Common myeloid progenitor, CD34-positive (primary cell): ENCODE measurements around the gene LYST.
"Not testable (repeated sequence)": the region's sequence is repeated elsewhere in the genome, so short reads cannot be mapped to it uniquely, and the experiment has no call there.

Experiments
- CTCF ChIA-PET: fragments of 350-600 bp; sonication (Branson Sonifier 250); formaldehyde crosslinking; loops from one replicate; lab custom pipeline; 2021; ENCODE audit warnings: antibody characterized with exemption; lab: Charles Lee
- POLR2A ChIA-PET: fragments of 350-600 bp; sonication (Branson Sonifier 250); formaldehyde crosslinking; loops from one replicate; lab custom pipeline; 2021; ENCODE audit warnings: antibody characterized with exemption; lab: Charles Lee
- DNase-seq, 3 donors: peaks; one replicate each; pipeline versions ENCODE4 v3.0.0 to v3.0.0-alpha.2; 2013
- H3K27ac ChIP-seq, 2 experiments: 1 replicate in 1 of 2; 2 replicates in 1 of 2; pipeline ENCODE4 v1.7.0; 2013; ENCODE audit warnings: inconsistent platforms in 2 of 2, low read length in 2 of 2, mild to moderate bottlenecking in 2 of 2, low read depth in 1 of 2, moderate library complexity in 1 of 2; ENCODE audit not compliant: severe bottlenecking in 2 of 2, insufficient read depth in 1 of 2, poor library complexity in 1 of 2
- H3K27me3 ChIP-seq, 5 experiments: replicated peaks in 2 of 5; 1 replicate in 3 of 5; 2 replicates in 2 of 5; pipeline versions ENCODE4 v1.6.1 to v1.7.0; 2013; ENCODE audit warnings: low read length in 4 of 5, mild to moderate bottlenecking in 2 of 5, moderate library complexity in 2 of 5, inconsistent platforms in 1 of 5; ENCODE audit not compliant: insufficient read depth in 5 of 5, control insufficient read depth in 4 of 5
- H3K36me3 ChIP-seq, 4 experiments: 1 replicate in 2 of 4; 2 replicates in 2 of 4; pipeline versions ENCODE4 v1.6.1 to v1.7.0; 2013; ENCODE audit warnings: low read length in 3 of 4, control low read depth in 1 of 4, mild to moderate bottlenecking in 1 of 4; ENCODE audit not compliant: control insufficient read depth in 4 of 4, insufficient read depth in 4 of 4
- H3K4me1 ChIP-seq, 4 experiments: 1 replicate in 3 of 4; 2 replicates in 1 of 4; pipeline versions ENCODE4 v1.6.1 to v1.7.1; 2013; ENCODE audit warnings: low read length in 3 of 4, mild to moderate bottlenecking in 3 of 4, control low read depth in 1 of 4, inconsistent platforms in 1 of 4, moderate library complexity in 1 of 4; ENCODE audit not compliant: control insufficient read depth in 4 of 4, insufficient read depth in 4 of 4; ENCODE audit errors: control extremely low read depth in 1 of 4
- H3K4me3 ChIP-seq, 7 experiments: 1 replicate in 4 of 7; 2 replicates in 3 of 7; pipeline versions ENCODE4 v1.5.1 to v1.7.0; 2013; ENCODE audit warnings: mild to moderate bottlenecking in 7 of 7, low read length in 6 of 7, moderate library complexity in 6 of 7, inconsistent platforms in 2 of 7, low read depth in 2 of 7, control low read depth in 1 of 7; ENCODE audit not compliant: insufficient read depth in 4 of 7, control insufficient read depth in 1 of 7; ENCODE audit errors: extremely low read depth in 1 of 7
- H3K9me3 ChIP-seq, 5 experiments: 1 replicate in 4 of 5; 2 replicates in 1 of 5; pipeline versions ENCODE4 v1.6.1 to v1.7.1; 2013; ENCODE audit warnings: low read length in 4 of 5, mild to moderate bottlenecking in 2 of 5, inconsistent platforms in 1 of 5, low read depth in 1 of 5, moderate library complexity in 1 of 5; ENCODE audit not compliant: control insufficient read depth in 4 of 5, insufficient read depth in 2 of 5; ENCODE audit errors: control extremely low read depth in 1 of 5
- WGBS: methylation state at CpG from one replicate; pipeline ENCODE4 v1.1.5; 2013; ENCODE audit not compliant: insufficient coverage; 5-methylcytosine and 5-hydroxymethylcytosine counted together

Gene LYST

DNA sequence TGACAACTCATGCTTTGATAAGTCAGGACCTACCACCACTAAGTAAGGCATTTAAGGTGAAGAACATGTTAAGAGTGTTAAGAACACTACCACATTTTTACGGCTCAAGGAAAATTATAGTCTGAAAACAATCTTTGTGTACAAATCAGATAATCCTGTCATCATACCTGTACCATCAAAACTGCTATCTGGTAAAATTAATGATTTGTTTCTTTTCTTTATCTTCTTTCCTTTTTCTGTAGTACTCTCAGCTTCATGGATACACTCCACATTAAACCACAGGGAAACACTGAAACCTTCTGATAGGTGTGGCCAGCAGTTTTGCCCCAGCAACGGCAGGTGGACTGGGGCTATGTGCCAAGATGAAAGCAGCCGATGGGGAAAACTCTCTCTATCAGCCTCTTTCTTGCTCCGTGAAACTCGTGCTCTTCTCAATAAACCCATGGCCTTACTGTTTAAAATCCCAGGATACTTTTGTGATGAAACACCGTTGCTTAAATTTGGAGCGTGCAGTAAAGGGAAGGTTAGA lies 75.1 kb downstream of the LYST start:
- no peak overlapping the region for H3K27ac ChIP-seq
- POLR2A ChIA-PET: no interaction called here

DNA sequence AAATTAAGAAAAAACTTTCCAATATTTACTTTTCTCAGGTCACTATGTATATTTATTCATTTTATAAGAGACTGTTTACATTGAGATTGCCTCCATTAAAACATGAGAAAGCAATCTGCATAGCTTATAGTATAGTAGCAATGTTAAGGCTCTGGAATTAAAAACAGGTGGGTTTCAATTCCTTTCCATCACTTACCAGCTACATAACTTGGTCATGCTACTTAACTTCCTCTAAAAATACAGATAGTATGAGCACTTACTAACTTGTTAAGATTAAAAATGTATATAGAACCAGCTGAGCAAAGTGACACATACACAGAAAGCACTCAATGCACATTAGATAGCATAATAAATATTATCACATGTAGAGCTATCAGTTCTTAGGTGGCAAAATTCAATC lies 76.6 kb downstream of the LYST start:
- peaks cover 0 to 2% (median 0%) of the 10 kb centered on the region in 5 experiments for H3K9me3 ChIP-seq
- no peak overlapping the region for H3K27ac ChIP-seq
- no peak overlapping the region for H3K4me3 ChIP-seq
- ChIA-PET POLR2A (no interaction called here), CTCF (no interaction called here)
- H3K27me3 ChIP-seq: no peaks in the 10 kb centered on the region
- no peak for DNase-seq
- no peaks in the 10 kb centered on the region for H3K4me1 ChIP-seq
- H3K36me3 ChIP-seq: peaks cover 3 to 13% (median 4%) of the 10 kb centered on the region in 4 experiments

More for the DNA sequence above, 75.1 kb downstream of the LYST start:
- H3K9me3 ChIP-seq: peaks cover 0 to 11% (median 1%) of the 10 kb centered on the region in 5 experiments
- CTCF ChIA-PET: interaction anchor here (0.6 to 3.3 kb wide), 2 partner anchors 8 to 10 kb away, joined by 3 to 25 read pairs; no protein-coding TSS in a partner anchor
- no peak for DNase-seq
- peaks cover 3 to 20% (median 4%) of the 10 kb centered on the region in 4 experiments for H3K36me3 ChIP-seq
- no peaks in the 10 kb centered on the region for H3K27me3 ChIP-seq
- no peak overlapping the region for H3K4me3 ChIP-seq
- 100% methylated on average over 4 of the region's 7 CpGs for WGBS
- H3K4me1 ChIP-seq: no peaks in the 10 kb centered on the region

DNA sequence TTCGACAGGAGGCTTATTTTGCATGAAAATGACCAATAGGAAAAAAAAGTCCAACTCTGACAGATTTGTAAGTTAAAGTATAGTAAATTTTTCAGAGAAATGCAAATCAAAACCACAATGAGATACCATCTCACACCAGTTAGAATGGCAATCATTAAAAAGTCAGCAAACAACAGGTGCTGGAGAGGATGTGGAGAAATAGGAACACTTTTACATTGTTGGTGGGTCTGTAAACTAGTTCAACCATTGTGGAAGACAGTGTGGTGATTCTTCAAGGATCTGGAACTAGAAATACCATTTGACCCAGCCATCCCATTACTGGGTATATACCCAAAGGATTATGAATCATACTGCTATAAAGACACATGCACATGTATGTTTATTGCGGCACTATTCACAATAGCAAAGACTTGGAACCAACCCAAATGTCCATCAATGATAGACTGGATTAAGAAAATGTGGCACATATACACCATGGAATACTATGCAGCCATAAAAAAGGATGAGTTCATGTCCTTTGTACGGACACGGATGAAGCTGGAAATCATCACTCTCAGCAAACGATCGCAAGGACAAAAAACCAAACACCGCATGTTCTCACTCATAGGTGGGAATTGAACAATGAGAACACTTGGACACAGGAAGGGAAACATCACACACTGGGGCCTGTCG lies 80.3 kb downstream of the LYST start:
- POLR2A ChIA-PET, H3K4me3 ChIP-seq, H3K4me1 ChIP-seq, DNase-seq, H3K27ac ChIP-seq, H3K27me3 ChIP-seq, H3K36me3 ChIP-seq, H3K9me3 ChIP-seq: not testable (repeated sequence)
- WGBS: no CpG with 5 or more reads among the region's 8 CpGs
- CTCF ChIA-PET: interaction anchor here (1.2 kb wide), 1 partner anchor 273 kb away, joined by 3 read pairs; no protein-coding TSS in a partner anchor

DNA sequence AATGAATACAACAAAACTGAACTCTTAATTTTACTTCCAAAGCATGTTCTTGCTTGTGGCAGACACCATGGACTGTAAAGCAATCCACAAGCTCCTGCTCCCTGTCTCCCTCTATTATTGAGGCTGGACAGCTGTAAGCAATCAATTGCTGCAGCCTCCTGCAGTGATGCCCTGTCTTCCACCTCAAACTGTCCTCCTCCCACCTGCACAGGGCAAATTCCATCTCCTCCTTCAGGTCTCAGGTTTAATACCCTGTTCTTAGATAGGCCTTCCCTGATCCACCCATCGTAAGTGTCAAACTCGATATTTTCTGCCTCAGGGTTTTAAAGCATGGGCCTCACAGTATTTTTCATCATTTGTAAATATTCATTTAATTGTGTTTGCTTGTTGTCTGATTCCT lies 81.8 kb downstream of the LYST start:
- H3K4me1 ChIP-seq: no peaks in the 10 kb centered on the region
- H3K4me3 ChIP-seq: no peak overlapping the region
- H3K27me3 ChIP-seq: no peaks in the 10 kb centered on the region
- DNase-seq: no peak
- no peaks in the 10 kb centered on the region for H3K9me3 ChIP-seq
- ChIA-PET POLR2A (no interaction called here), CTCF (interaction anchor here (1.0 to 3.0 kb wide), 9 partner anchors 8 to 271 kb away, joined by 3 to 25 read pairs (median 5); partner anchors contain the start of gene LYST)
- H3K27ac ChIP-seq: no peak overlapping the region
- H3K36me3 ChIP-seq: peaks cover 0 to 6% (median 2%) of the 10 kb centered on the region in 4 experiments
- no CpG with 5 or more reads among the region's 2 CpGs for WGBS

DNA sequence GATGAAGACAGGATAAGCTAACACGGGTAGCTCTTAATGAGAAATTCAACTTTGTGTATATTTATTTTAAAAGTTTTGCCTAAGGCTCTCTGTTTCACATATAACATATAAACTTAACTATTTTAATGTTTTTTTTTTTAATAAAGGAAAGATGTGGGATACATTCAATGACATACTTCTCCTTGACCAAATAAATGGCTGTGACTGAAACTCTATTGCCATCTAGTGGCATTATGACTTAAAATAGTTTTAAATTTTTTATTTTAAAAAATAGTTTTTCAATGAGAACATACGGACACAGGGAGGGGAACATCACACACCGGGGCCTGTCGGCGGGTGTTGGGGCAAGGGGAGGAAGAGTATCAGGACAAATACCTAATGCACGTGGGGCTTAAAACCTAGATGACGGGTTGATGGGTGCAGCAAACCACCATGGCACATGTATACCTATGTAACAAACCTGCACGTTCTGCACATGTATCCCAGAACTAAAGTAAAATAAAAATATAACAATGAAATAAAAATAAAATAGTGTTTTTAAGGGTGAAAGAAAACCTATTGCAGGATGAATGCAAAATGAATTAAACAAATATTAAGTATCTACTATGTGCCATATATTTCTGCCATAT lies 83.4 kb downstream of the LYST start:
- CTCF ChIA-PET: interaction anchor here (0.5 to 3.0 kb wide), 22 partner anchors 10 to 1292 kb away, joined by 3 to 25 read pairs (median 4); partner anchors contain the start of gene LYST
- WGBS: no CpG with 5 or more reads among the region's 8 CpGs
- H3K9me3 ChIP-seq: no peaks in the 10 kb centered on the region
- no peak overlapping the region for H3K4me3 ChIP-seq
- DNase-seq: peak; percentile 36 to 51 (median 44)
- H3K36me3 ChIP-seq: peaks cover 0 to 4% (median 1%) of the 10 kb centered on the region in 4 experiments
- H3K4me1 ChIP-seq: no peaks in the 10 kb centered on the region
- POLR2A ChIA-PET: interaction anchor here (0.6 kb wide), 1 partner anchor 33 kb away, joined by 4 read pairs; no protein-coding TSS in a partner anchor
- H3K27me3 ChIP-seq: no peaks in the 10 kb centered on the region
- H3K27ac ChIP-seq: no peak overlapping the region

DNA sequence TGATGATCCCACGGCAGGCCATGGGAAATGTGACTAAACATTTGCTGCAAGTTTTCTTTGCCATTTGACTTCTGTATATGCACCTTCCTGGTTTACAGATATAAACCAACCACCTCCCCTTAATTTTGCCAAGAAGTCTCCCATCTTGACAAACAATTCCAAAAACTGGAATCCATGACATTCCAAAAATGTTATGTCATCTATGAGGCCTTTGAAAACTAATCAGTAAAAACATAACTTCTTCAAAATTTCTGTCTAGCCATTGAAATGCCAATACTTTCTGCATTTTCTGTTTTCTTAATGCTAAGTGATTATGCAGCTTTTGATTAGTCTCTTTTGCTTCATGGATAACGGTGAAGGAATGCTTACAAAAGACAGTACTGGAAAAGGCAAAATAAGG lies 84.1 kb downstream of the LYST start:
- Histone ChIP-seq H3K36me3 (peaks cover 0 to 4% (median 1%) of the 10 kb centered on the region in 4 experiments), H3K27me3 (no peaks in the 10 kb centered on the region), H3K4me1 (no peaks in the 10 kb centered on the region), H3K27ac (no peak overlapping the region), H3K9me3 (no peaks in the 10 kb centered on the region), H3K4me3 (no peak overlapping the region)
- POLR2A ChIA-PET: no interaction called here
- DNase-seq: no peak
- WGBS: no CpG with 5 or more reads among the region's 2 CpGs
- CTCF ChIA-PET: interaction anchor here (0.5 to 3.0 kb wide), 14 partner anchors 9 to 678 kb away, joined by 3 to 25 read pairs (median 4); partner anchors contain the start of gene LYST
